SK-N-SH (cell line): ENCODE data around the gene ATP5PF. TPM values are rescaled to one million over a fixed set of nuclear protein-coding genes. Genes with fewer than 3 reads are reported as not detected.

Experiments used
- CTCF ChIA-PET: fragments of 300-600, 350-600 bp; formaldehyde crosslinking; extraction: SDS; loops from one replicate; lab custom pipeline; 2021; lab: Yijun Ruan, JAX
- POLR2A ChIA-PET: fragments of 350-600 bp; sonication (Branson Sonifier 250); formaldehyde crosslinking; extraction: SDS; loops from one replicate; lab custom pipeline; 2020; ENCODE audit warnings: antibody characterized with exemption, inconsistent platforms; lab: Yijun Ruan, JAX
- DNase-seq: peaks from one replicate; pipeline ENCODE4 v3.0.0; 2012
- H2AFZ ChIP-seq: fragments of 200-600 bp; sonication (generic); 2 replicates; pipeline ENCODE4 v1.8.1; 2016; ENCODE audit warnings: antibody characterized with exemption, mild to moderate bottlenecking, low read depth
- H3F3A ChIP-seq: fragments of 200-600 bp; sonication (generic); replicated peaks from 2 replicates; pipeline ENCODE3; 2016; ENCODE audit warnings: antibody characterized with exemption, mild to moderate bottlenecking; ENCODE audit not compliant: insufficient read depth
- H3K27ac ChIP-seq, 2 experiments: fragments of 200-500 bp in 1 of 2; fragments of 200-600 bp in 1 of 2; sonication (Bioruptor generic) in 1 of 2; sonication (generic), shearing (Covaris generic) in 1 of 2; 2 replicates each; pipeline versions ENCODE4 v1.5.1 to v1.6.1; 2014 to 2016; ENCODE audit warnings: low read depth in 2 of 2, inconsistent platforms in 1 of 2, low read length in 1 of 2, mild to moderate bottlenecking in 1 of 2, mixed read lengths in 1 of 2
- H3K27me3 ChIP-seq: fragments of 200-600 bp; sonication (generic), shearing (Covaris generic); 2 replicates; pipeline ENCODE4 v1.6.1; 2016; ENCODE audit warnings: mixed run types; ENCODE audit not compliant: insufficient read depth
- H3K36me3 ChIP-seq, 2 experiments: fragments of 200-500 bp in 1 of 2; fragments of 200-600 bp in 1 of 2; sonication (Bioruptor generic) in 1 of 2; sonication (generic) in 1 of 2; replicated peaks in 1 of 2; 2 replicates each; pipeline versions ENCODE3 to v1.5.1; 2014 to 2016; ENCODE audit warnings: low read length in 1 of 2, mild to moderate bottlenecking in 1 of 2; ENCODE audit not compliant: insufficient read depth in 2 of 2, control insufficient read depth in 1 of 2
- H3K4me1 ChIP-seq, 2 experiments: fragments of 200-500 bp in 1 of 2; fragments of 200-600 bp in 1 of 2; sonication (Bioruptor generic) in 1 of 2; sonication (generic), shearing (Covaris generic) in 1 of 2; 2 replicates each; pipeline versions ENCODE4 v1.5.1 to v1.6.1; 2014 to 2016; ENCODE audit warnings: low read depth in 1 of 2, low read length in 1 of 2, mixed run types in 1 of 2; ENCODE audit not compliant: insufficient read depth in 2 of 2, control insufficient read depth in 1 of 2
- H3K4me2 ChIP-seq: fragments of 200-600 bp; sonication (generic), shearing (Covaris generic); 2 replicates; pipeline ENCODE4 v1.6.1; 2017; ENCODE audit warnings: mixed run types
- H3K4me3 ChIP-seq, 2 experiments: fragments of 200-500 bp in 1 of 2; fragments of 200-600 bp in 1 of 2; sonication (Bioruptor generic) in 1 of 2; sonication (generic), shearing (Covaris generic) in 1 of 2; 2 replicates each; pipeline versions ENCODE4 v1.5.1 to v1.8.1; 2014 to 2016; ENCODE audit warnings: low read depth in 2 of 2, inconsistent platforms in 1 of 2, low read length in 1 of 2, mild to moderate bottlenecking in 1 of 2, mixed read lengths in 1 of 2, moderate library complexity in 1 of 2
- H3K79me2 ChIP-seq: fragments of 200-600 bp; sonication (generic); 2 replicates; pipeline ENCODE4 v1.8.1; 2017; ENCODE audit warnings: mild to moderate bottlenecking; ENCODE audit not compliant: insufficient read depth
- H3K9ac ChIP-seq: fragments of 200-600 bp; sonication (generic); 2 replicates; pipeline ENCODE4 v1.6.1; 2017; ENCODE audit warnings: mixed run types
- H3K9me2 ChIP-seq: fragments of 200-600 bp; sonication (generic); 2 replicates; pipeline ENCODE4 v1.6.1; 2017; ENCODE audit warnings: mixed run types
- H3K9me3 ChIP-seq: fragments of 200-600 bp; sonication (generic); 2 replicates; pipeline ENCODE4 v1.6.1; 2017; ENCODE audit warnings: mixed run types, mild to moderate bottlenecking, moderate library complexity
- H4K20me1 ChIP-seq: fragments of 200-600 bp; sonication (generic); 2 replicates; pipeline ENCODE4 v1.6.1; 2017; ENCODE audit warnings: mild to moderate bottlenecking, mixed run types; ENCODE audit not compliant: insufficient read depth
- ELF1 ChIP-seq: IDR thresholded peaks from 2 replicates; pipeline ENCODE4 v1.4.0; 2012
- JUND ChIP-seq: IDR thresholded peaks from 2 replicates; pipeline ENCODE4 v1.4.0; 2012
- YY1 ChIP-seq: IDR thresholded peaks from 2 replicates; pipeline ENCODE4 v1.4.0; 2012; ENCODE audit warnings: low read depth, mild to moderate bottlenecking
- WGBS: methylation state at CpG from one replicate; pipeline ENCODE4 v1.1.6; 2017; ENCODE audit warnings: low lambda C conversion rate; 5-methylcytosine and 5-hydroxymethylcytosine counted together
- polyA plus RNA-seq, 3 experiments: library from polyadenylated mRNA; depleted of rRNA; stranded (reverse); fragments of >200 nt; gene quantifications; 2 replicates each; pipeline ENCODE4 v1.2.3, GENCODE V29; 2012
- TF ChIP-seq, protein P1 (sequence below): IDR thresholded peaks from 2 replicates; pipeline ENCODE4 v1.4.0; 2012; ENCODE audit warnings: low read depth, borderline replicate concordance
- TF ChIP-seq, protein P2 (sequence below): IDR thresholded peaks from 2 replicates; pipeline ENCODE4 v1.4.0; 2012; ENCODE audit warnings: low read depth, borderline replicate concordance
- TF ChIP-seq, protein P3 (sequence below): fragments of 150-350 bp; IDR thresholded peaks from 2 replicates; pipeline ENCODE4 v1.6.1; 2016; ENCODE audit warnings: mild to moderate bottlenecking, low read depth, low read length
- TF ChIP-seq, protein P4 (sequence below): fragments of 200-600 bp; sonication (generic); IDR thresholded peaks from 2 replicates; pipeline ENCODE4 v1.6.1; 2017; ENCODE audit warnings: antibody characterized with exemption, mild to moderate bottlenecking, moderate library complexity
- TF ChIP-seq, protein P5 (sequence below): IDR thresholded peaks from 2 replicates; pipeline ENCODE4 v1.6.1; 2012; ENCODE audit warnings: mild to moderate bottlenecking, low read depth, low read length, moderate library complexity

The ATP5PF gene
- polyA plus RNA-seq, 1 of the 3 experiments (the other 2 are of a cell fraction): 277 TPM

DNA sequence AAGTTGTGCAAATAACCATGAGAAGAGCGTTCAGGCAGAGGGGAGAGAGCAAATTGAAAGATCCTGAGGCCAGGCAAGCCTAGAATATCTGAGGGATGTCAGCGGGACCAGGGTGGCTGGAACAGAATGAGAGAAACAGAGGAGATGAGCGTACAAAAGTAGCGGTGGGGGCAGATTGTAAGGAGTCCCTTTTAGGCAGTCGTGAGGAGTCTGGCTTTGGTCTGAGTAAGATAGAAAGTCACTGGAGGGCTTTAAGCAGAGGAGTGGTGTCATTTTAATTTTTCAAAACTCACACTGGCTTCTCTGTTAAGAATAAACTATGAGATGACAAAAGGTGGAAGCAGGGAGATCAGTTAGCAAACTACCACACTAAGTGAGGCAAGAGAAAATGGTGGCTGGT is 24.2 kb downstream of the ATP5PF start (continued):
- TF ChIP-seq, protein P1, sequence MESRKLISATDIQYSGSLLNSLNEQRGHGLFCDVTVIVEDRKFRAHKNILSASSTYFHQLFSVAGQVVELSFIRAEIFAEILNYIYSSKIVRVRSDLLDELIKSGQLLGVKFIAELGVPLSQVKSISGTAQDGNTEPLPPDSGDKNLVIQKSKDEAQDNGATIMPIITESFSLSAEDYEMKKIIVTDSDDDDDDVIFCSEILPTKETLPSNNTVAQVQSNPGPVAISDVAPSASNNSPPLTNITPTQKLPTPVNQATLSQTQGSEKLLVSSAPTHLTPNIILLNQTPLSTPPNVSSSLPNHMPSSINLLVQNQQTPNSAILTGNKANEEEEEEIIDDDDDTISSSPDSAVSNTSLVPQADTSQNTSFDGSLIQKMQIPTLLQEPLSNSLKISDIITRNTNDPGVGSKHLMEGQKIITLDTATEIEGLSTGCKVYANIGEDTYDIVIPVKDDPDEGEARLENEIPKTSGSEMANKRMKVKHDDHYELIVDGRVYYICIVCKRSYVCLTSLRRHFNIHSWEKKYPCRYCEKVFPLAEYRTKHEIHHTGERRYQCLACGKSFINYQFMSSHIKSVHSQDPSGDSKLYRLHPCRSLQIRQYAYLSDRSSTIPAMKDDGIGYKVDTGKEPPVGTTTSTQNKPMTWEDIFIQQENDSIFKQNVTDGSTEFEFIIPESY: no peak
- TF ChIP-seq, protein P2, sequence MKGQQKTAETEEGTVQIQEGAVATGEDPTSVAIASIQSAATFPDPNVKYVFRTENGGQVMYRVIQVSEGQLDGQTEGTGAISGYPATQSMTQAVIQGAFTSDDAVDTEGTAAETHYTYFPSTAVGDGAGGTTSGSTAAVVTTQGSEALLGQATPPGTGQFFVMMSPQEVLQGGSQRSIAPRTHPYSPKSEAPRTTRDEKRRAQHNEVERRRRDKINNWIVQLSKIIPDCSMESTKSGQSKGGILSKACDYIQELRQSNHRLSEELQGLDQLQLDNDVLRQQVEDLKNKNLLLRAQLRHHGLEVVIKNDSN: no peak
- TF ChIP-seq, protein P3, sequence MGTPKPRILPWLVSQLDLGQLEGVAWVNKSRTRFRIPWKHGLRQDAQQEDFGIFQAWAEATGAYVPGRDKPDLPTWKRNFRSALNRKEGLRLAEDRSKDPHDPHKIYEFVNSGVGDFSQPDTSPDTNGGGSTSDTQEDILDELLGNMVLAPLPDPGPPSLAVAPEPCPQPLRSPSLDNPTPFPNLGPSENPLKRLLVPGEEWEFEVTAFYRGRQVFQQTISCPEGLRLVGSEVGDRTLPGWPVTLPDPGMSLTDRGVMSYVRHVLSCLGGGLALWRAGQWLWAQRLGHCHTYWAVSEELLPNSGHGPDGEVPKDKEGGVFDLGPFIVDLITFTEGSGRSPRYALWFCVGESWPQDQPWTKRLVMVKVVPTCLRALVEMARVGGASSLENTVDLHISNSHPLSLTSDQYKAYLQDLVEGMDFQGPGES: no peak

DNA sequence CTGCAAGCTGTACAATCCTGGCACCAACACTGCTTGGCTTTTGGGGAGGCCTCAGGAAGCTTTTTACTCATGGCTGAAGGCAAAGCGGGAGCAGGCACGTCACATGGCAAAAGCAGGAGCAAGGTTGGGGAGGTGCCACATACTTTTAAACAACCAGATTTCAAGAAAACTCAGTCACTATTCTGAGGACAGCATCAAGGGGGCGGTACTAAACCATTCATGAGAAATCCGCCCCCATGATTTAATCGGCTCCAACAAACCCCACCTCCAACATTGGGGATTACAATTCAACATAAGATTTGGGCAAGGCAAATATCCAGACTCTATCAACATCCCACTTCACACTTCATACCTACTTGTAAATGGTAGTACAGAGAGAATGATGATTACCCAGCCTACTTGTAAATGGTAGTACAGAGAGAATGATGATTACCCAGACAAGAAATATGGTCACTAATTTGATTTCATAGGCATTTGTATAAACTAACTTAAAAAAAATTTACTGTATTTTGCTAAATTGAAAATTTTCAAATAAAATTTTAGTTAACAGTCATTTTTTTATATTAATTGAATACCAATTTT is 24.9 kb downstream of the ATP5PF start:
- Histone ChIP-seq H3F3A (peaks cover 6% of the 10 kb centered on the region), H3K9me3 (no peaks in the 10 kb centered on the region), H3K4me3 (no peak overlapping the region), H3K9me2 (no peaks in the 10 kb centered on the region), H3K36me3 (peaks cover 7 to 10% of the 10 kb centered on the region in 2 experiments)
- 89% methylated on average over 5 of the region's 5 CpGs for WGBS
- TF ChIP-seq, protein P4, sequence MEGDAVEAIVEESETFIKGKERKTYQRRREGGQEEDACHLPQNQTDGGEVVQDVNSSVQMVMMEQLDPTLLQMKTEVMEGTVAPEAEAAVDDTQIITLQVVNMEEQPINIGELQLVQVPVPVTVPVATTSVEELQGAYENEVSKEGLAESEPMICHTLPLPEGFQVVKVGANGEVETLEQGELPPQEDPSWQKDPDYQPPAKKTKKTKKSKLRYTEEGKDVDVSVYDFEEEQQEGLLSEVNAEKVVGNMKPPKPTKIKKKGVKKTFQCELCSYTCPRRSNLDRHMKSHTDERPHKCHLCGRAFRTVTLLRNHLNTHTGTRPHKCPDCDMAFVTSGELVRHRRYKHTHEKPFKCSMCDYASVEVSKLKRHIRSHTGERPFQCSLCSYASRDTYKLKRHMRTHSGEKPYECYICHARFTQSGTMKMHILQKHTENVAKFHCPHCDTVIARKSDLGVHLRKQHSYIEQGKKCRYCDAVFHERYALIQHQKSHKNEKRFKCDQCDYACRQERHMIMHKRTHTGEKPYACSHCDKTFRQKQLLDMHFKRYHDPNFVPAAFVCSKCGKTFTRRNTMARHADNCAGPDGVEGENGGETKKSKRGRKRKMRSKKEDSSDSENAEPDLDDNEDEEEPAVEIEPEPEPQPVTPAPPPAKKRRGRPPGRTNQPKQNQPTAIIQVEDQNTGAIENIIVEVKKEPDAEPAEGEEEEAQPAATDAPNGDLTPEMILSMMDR: no peak
- no peak for TF ChIP-seq JUND
- TF ChIP-seq YY1: no peak
- TF ChIP-seq, protein P5, sequence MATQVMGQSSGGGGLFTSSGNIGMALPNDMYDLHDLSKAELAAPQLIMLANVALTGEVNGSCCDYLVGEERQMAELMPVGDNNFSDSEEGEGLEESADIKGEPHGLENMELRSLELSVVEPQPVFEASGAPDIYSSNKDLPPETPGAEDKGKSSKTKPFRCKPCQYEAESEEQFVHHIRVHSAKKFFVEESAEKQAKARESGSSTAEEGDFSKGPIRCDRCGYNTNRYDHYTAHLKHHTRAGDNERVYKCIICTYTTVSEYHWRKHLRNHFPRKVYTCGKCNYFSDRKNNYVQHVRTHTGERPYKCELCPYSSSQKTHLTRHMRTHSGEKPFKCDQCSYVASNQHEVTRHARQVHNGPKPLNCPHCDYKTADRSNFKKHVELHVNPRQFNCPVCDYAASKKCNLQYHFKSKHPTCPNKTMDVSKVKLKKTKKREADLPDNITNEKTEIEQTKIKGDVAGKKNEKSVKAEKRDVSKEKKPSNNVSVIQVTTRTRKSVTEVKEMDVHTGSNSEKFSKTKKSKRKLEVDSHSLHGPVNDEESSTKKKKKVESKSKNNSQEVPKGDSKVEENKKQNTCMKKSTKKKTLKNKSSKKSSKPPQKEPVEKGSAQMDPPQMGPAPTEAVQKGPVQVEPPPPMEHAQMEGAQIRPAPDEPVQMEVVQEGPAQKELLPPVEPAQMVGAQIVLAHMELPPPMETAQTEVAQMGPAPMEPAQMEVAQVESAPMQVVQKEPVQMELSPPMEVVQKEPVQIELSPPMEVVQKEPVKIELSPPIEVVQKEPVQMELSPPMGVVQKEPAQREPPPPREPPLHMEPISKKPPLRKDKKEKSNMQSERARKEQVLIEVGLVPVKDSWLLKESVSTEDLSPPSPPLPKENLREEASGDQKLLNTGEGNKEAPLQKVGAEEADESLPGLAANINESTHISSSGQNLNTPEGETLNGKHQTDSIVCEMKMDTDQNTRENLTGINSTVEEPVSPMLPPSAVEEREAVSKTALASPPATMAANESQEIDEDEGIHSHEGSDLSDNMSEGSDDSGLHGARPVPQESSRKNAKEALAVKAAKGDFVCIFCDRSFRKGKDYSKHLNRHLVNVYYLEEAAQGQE: no peak
- no peak for TF ChIP-seq ELF1
- TF ChIP-seq, all 33 proteins: peak for 0
- no peak overlapping the region for H3K9ac ChIP-seq
- H3K27me3 ChIP-seq: no peaks in the 10 kb centered on the region
- POLR2A ChIA-PET: no interaction called here
- H3K4me1 ChIP-seq: no peaks in the 10 kb centered on the region
- no peaks in the 10 kb centered on the region for H4K20me1 ChIP-seq
- CTCF ChIA-PET: interaction anchor here (0.6 to 1.2 kb wide), 3 partner anchors 87 to 1007 kb away, joined by 3 to 9 read pairs (median 3); no protein-coding TSS in a partner anchor
- H3K27ac ChIP-seq: no peak overlapping the region
- H3K79me2 ChIP-seq: no peaks in the 10 kb centered on the region
- H2AFZ ChIP-seq: no peak overlapping the region
- no peak overlapping the region for H3K4me2 ChIP-seq
- DNase-seq: no peak
